Measurements from ENCODE around the gene ZBTB16.

GRCh38 chr11:114230031-114230704 lies 170.7 kb downstream of the ZBTB16 start:
- TF ChIP-seq POLR2AphosphoS5 (IDR thresholded peaks at IDR 0.05; ENCODE audit: borderline replicate concordance, low read depth, low read length), result no peak
- no peak for TF ChIP-seq EZH2 (IDR thresholded peaks at IDR 0.05)
- no peak for TF ChIP-seq FOXP2 (optimal IDR thresholded peaks at IDR 0.05; ENCODE audit: control extremely low read depth, extremely low read length, insufficient read depth)
